Measurements from ENCODE around the gene TRIOBP.

The TRIOBP gene

GRCh38 chr22:37818409-37819104 is 121.7 kb downstream of the TRIOBP start:
- in situ Hi-C loops (cut with HindIII; ENCODE audit: low sequenced_read_pairs) = no loop called here

GRCh38 chr22:37819105-37819433 is 122.2 kb downstream of the TRIOBP start:
- in situ Hi-C loops (cut with HindIII; ENCODE audit: low sequenced_read_pairs) = no loop called here

GRCh38 chr22:37820350-37820749 is 123.5 kb downstream of the TRIOBP start:
- in situ Hi-C loops (cut with HindIII; ENCODE audit: low sequenced_read_pairs) = no loop called here

GRCh38 chr22:37822079-37822833 is 125.4 kb downstream of the TRIOBP start:
- in situ Hi-C loops (cut with HindIII; ENCODE audit: low sequenced_read_pairs) = no loop called here

DNA sequence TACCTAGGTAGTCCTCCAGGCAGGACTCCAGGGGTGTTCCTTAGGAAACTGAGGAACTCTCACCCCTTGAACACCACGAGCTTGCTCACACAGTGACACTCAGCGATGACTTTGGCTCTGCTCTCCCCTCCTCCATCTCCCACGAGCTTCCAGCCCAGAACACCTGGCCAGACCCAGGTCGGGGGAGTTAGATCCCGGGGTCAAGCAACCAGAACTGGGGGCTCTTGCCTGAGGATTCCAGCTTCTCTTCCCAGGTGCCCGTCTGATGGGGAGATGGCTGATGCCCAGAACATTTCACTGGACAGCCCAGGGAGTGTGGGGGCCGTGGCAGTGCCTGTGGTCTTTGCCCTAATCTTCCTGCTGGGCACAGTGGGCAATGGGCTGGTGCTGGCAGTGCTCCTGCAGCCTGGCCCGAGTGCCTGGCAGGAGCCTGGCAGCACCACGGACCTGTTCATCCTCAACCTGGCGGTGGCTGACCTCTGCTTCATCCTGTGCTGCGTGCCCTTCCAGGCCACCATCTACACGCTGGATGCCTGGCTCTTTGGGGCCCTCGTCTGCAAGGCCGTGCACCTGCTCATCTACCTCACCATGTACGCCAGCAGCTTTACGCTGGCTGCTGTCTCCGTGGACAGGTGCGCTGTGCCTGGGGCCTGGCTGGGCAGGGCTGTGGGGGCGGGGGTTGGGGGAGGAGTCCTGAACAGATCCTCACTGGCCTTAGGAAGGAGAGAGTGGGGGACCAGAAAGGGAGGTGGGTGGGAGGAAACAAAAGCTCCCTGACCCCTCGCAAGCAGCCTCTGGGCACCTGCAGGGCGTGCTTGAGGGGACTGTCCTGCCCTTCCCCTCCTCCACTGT is 126.5 kb downstream of the TRIOBP start, which contains the start of gene GALR3:
GALR3 (plus strand) TSS at position 249 of the 852 bp plus-strand sequence; CDS start at position 274, 25 bp downstream.
- in situ Hi-C loops (cut with HindIII; ENCODE audit: low sequenced_read_pairs) = no loop called here

DNA sequence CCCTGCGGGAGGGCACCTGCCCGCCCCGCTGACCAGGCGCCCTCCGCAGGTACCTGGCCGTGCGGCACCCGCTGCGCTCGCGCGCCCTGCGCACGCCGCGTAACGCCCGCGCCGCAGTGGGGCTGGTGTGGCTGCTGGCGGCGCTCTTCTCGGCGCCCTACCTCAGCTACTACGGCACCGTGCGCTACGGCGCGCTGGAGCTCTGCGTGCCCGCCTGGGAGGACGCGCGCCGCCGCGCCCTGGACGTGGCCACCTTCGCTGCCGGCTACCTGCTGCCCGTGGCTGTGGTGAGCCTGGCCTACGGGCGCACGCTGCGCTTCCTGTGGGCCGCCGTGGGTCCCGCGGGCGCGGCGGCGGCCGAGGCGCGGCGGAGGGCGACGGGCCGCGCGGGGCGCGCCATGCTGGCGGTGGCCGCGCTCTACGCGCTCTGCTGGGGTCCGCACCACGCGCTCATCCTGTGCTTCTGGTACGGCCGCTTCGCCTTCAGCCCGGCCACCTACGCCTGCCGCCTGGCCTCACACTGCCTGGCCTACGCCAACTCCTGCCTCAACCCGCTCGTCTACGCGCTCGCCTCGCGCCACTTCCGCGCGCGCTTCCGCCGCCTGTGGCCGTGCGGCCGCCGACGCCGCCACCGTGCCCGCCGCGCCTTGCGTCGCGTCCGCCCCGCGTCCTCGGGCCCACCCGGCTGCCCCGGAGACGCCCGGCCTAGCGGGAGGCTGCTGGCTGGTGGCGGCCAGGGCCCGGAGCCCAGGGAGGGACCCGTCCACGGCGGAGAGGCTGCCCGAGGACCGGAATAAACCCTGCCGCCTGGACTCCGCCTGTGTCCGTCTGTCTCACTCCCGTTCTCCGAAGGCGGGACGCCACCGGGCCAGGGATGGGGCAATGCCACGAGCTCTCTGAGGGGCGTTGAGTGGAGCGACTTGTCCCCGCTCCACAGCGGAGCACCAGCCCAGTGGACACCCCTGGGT is 128.1 kb downstream of the TRIOBP start:
- in situ Hi-C loops (cut with HindIII; ENCODE audit: low sequenced_read_pairs) = no loop called here
